AG04450 (cell line): Measurements from ENCODE around the gene PHC2. TPM values are rescaled to one million over a fixed set of nuclear protein-coding genes. Genes with fewer than 3 reads are reported as not detected.

Experiments
- CTCF ChIA-PET: fragments of 300-600, 350-600 bp; formaldehyde crosslinking; extraction: SDS; loops from one replicate; lab custom pipeline; 2022; ENCODE audit warnings: antibody characterized with exemption, inconsistent platforms; lab: Charles Lee
- POLR2A ChIA-PET: fragments of 350-600 bp; formaldehyde crosslinking; extraction: SDS; loops from one replicate; lab custom pipeline; 2021; ENCODE audit warnings: antibody characterized with exemption, inconsistent platforms; lab: Yijun Ruan, JAX
- DNase-seq: peaks from one replicate; pipeline ENCODE4 v3.0.0-alpha.2; 2011; ENCODE audit warnings: low read depth, low spot score
- H3K27ac ChIP-seq: one replicate; pipeline ENCODE4 v1.5.1; 2012; ENCODE audit warnings: low read depth, low read length, control low read depth
- H3K27me3 ChIP-seq: one replicate; pipeline ENCODE4 v1.6.0; 2012; ENCODE audit warnings: low read length; ENCODE audit not compliant: control insufficient read depth, insufficient read depth
- H3K4me3 ChIP-seq: 2 replicates; pipeline ENCODE4 v1.5.1; 2011; ENCODE audit warnings: mild to moderate bottlenecking, low read depth, low read length, control low read depth
- H3K9me3 ChIP-seq: 2 replicates; pipeline ENCODE4 v1.5.1; 2012; ENCODE audit warnings: low read length; ENCODE audit not compliant: control insufficient read depth, insufficient read depth
- polyA plus RNA-seq: library from polyadenylated mRNA; depleted of rRNA; stranded (reverse); fragments of >200 nt; gene quantifications from 2 replicates; pipeline ENCODE4 v1.2.3, GENCODE V29; 2011
- TF ChIP-seq, protein P1 (sequence below): IDR thresholded peaks from 2 replicates; pipeline ENCODE4 v1.5.1; 2011; ENCODE audit warnings: low read depth, low read length, control low read depth, inconsistent platforms

The PHC2 gene
- polyA plus RNA-seq, 1 experiment: 47.1 TPM

DNA sequence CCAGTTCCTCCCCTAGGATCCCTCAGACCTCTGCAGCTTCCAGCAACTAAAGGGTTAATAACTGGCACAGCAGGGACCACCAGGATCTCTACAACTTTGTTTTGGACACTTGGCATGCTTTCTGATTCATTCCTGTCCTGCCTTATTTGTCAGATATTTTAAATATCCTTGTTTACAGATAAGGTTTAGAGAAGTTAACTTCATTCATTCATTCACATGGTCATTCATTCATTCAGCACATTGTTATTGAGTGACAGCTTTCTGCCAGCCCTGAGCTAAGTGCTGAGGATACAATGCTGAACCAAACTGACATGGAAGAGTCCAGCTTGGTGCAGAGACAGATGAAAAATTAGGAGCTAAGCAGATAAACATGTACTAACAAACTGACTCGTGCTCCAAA lies 8.8 kb upstream of the PHC2 start:
- no peaks in the 10 kb centered on the region for H3K27me3 ChIP-seq
- POLR2A ChIA-PET: no interaction called here
- no peaks in the 10 kb centered on the region for H3K9me3 ChIP-seq
- CTCF ChIA-PET: interaction anchor here (1.3 kb wide), 1 partner anchor 16 kb away, joined by 3 read pairs; no protein-coding TSS in a partner anchor
- H3K4me3 ChIP-seq: no peak overlapping the region
- DNase-seq: no peak
- TF ChIP-seq, protein P1, sequence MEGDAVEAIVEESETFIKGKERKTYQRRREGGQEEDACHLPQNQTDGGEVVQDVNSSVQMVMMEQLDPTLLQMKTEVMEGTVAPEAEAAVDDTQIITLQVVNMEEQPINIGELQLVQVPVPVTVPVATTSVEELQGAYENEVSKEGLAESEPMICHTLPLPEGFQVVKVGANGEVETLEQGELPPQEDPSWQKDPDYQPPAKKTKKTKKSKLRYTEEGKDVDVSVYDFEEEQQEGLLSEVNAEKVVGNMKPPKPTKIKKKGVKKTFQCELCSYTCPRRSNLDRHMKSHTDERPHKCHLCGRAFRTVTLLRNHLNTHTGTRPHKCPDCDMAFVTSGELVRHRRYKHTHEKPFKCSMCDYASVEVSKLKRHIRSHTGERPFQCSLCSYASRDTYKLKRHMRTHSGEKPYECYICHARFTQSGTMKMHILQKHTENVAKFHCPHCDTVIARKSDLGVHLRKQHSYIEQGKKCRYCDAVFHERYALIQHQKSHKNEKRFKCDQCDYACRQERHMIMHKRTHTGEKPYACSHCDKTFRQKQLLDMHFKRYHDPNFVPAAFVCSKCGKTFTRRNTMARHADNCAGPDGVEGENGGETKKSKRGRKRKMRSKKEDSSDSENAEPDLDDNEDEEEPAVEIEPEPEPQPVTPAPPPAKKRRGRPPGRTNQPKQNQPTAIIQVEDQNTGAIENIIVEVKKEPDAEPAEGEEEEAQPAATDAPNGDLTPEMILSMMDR: no peak
- H3K27ac ChIP-seq: no peak overlapping the region

DNA sequence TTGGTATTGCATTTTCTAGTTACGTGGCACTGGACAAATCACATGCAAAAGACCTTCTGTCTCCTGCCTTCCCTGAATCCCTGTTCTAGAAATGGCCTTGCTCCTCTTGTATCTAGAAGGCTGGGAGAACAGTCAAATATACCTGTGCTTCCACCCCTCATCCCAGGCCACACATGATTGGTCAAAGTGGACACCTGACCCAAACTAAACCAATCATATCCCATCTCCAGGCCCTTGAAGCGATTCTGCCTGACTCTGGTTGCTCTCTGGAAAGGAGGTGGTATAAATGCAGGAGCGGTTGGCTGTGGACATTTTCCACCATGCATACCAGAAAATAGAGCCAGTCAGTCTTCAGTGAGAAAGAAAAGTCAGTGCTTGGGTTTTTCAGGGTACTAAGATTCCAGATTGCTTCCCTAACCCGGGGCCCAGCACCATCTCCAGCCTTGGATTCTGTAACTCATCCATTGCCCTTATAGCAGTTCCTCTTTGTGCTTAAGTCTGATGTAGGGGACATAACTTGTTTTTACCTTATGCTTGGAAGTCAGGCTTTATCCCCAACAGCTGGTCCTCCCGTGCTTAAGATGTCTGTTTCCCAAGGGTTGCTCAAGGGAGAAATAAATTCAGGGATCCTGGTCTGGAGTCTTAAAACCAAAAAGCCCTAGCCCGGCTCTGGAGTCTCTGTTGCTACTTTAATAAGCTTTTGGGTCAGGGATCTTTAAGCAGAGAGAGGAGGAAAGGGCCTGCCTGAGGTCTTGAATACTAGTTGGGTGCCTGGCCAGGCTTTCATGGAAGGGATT lies 7.7 kb upstream of the PHC2 start:
- Histone ChIP-seq H3K27ac (no peak overlapping the region), H3K4me3 (no peak overlapping the region), H3K9me3 (no peaks in the 10 kb centered on the region), H3K27me3 (no peaks in the 10 kb centered on the region)
- CTCF ChIA-PET: no interaction called here
- no peak for DNase-seq
- POLR2A ChIA-PET: no interaction called here
- TF ChIP-seq, protein P1: no peak

DNA sequence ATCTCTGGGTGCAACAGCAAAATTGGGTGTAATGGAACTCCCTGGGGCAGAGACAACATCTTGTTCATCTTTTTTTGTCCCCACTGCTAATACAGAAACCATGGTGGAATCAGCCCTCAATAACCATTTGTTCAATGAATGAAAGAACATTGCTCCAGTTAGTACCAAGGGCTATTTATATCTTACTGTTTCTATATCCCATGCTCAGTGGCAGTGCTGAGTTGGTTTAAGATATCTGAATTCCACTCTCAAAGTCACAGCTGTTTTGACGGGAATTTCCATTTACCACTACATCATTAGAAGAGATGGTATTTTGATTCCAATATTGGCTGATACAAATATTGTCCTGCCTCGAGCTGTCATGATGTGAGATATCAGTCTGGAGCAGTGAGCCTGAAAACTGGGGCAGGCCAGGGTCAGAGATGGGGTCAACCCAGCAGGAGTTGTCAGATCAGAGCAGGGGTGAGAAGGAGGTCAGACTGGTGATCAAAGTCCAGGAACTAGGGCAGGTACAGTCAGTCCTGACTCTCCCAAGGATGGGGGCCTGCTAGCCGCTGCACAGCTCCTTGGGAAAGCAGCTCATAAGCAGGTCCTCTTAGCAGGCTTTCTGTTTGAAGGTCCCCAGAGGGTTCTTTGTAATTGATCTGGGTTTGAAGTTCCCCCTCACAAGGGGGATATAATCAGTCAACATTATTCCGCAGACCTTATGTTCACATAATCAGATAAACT lies 5.8 kb upstream of the PHC2 start:
- no peaks in the 10 kb centered on the region for H3K9me3 ChIP-seq
- POLR2A ChIA-PET: no interaction called here
- H3K4me3 ChIP-seq: no peak overlapping the region
- H3K27me3 ChIP-seq: no peaks in the 10 kb centered on the region
- TF ChIP-seq, protein P1: no peak
- DNase-seq: no peak
- CTCF ChIA-PET: interaction anchor here (1.5 kb wide), 1 partner anchor 141 kb away, joined by 5 read pairs; no protein-coding TSS in a partner anchor
- H3K27ac ChIP-seq: no peak overlapping the region

DNA sequence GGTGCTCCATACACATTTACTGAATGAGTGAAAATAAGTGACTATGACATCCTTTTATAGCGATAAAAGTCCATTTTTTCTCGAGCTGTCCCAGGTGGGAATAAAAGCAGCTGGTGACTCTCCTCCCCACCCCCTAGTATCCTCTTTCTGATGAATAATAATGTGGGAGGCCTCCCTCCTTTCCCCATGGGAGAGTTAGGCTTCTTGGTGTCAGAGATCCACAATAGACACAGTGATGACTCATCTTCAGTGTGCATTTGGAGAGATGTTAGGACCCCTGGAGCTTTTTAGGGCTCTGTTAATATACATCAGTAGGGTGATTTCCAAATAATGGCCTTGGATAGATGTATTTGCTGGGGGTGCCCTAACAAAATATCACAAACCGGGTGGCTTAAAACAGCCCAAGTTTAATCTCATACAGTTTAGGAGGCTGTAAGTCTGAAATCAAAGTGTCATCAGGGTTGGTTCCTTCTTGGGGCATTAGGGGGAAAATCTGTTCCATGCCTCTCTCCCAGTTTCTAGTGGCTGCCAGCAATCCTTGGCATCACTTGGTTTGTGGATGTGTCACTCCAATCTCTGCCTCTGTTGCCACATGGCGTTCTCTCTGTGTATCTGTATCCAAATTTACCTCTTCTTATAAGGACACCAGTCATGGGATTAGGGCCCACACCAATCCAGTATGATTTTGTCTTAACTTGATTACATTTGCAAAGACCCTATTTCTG lies 4.4 kb upstream of the PHC2 start:
- ChIA-PET POLR2A (no interaction called here), CTCF (no interaction called here)
- DNase-seq: no peak
- no peaks in the 10 kb centered on the region for H3K9me3 ChIP-seq
- H3K4me3 ChIP-seq: no peak overlapping the region
- TF ChIP-seq, protein P1: no peak
- H3K27me3 ChIP-seq: no peaks in the 10 kb centered on the region
- no peak overlapping the region for H3K27ac ChIP-seq
